HL-60 (cell line): ENCODE results near the gene CD300LB.

Experiments
- CTCF ChIP-seq: IDR thresholded peaks from one replicate; pipeline ENCODE4 v1.5.1; 2011; ENCODE audit warnings: low read length, control low read depth, inconsistent platforms; ENCODE audit not compliant: insufficient read depth
- GABPA ChIP-seq: IDR thresholded peaks from 2 replicates; pipeline ENCODE4 v1.6.1; 2012; ENCODE audit warnings: low read depth
- POLR2AphosphoS5 ChIP-seq: IDR thresholded peaks from 2 replicates; pipeline ENCODE4 v1.6.1; 2012; ENCODE audit warnings: low read depth
- REST ChIP-seq: IDR thresholded peaks from 2 replicates; pipeline ENCODE4 v1.6.1; 2012; ENCODE audit warnings: low read depth; ENCODE audit not compliant: insufficient replicate concordance

GRCh38 chr17:74521701-74522201 lies 9.5 kb downstream of the CD300LB start:
- TF ChIP-seq CTCF (no peak), GABPA (no peak), POLR2AphosphoS5 (peak; percentile 77), REST (no peak)
